CD4-positive, alpha-beta T cell treated with Interleukin-10 for 1 hour (primary cell): Measurements from ENCODE around the gene HSPB9.
A peak's percentile ranks its signal among the peaks of the same experiment; 100 is the strongest.
"Not testable (repeated sequence)": the region's sequence is repeated elsewhere in the genome, so short reads cannot be mapped to it uniquely, and the experiment has no call there.

Source experiments
- DNase-seq: peaks from one replicate; pipeline ENCODE4 v3.0.0-alpha.2; 2020

Gene HSPB9

GRCh38 chr17:42120161-42120769 is 2.3 kb upstream of the HSPB9 start:
- DNase-seq: no peak

GRCh38 chr17:42120770-42121769 is 1.5 kb upstream of the HSPB9 start, which contains the start of gene KAT2A:
KAT2A (minus strand) TSS chr17:42121367; CDS start chr17:42121304, 63 bp downstream.
- peak; percentile 79 for DNase-seq

GRCh38 chr17:42124256-42124655 is 1.7 kb downstream of the HSPB9 start:
- no peak for DNase-seq

GRCh38 chr17:42125565-42125964 is 3.0 kb downstream of the HSPB9 start:
- no peak for DNase-seq

- no peak for DNase-seq
Measured at GRCh38 chr17:42126836-42127235, 4.2 kb downstream of the HSPB9 start.

- DNase-seq: no peak
Measured at GRCh38 chr17:42127414-42127813, 4.8 kb downstream of the HSPB9 start.

GRCh38 chr17:42129109-42129837 is 6.7 kb downstream of the HSPB9 start:
- no peak for DNase-seq

- DNase-seq: no peak
Measured at GRCh38 chr17:42130310-42130936, 7.8 kb downstream of the HSPB9 start.

- DNase-seq: no peak
Measured at GRCh38 chr17:42131232-42131631, 8.6 kb downstream of the HSPB9 start.

- DNase-seq: no peak
Measured at GRCh38 chr17:42131981-42132432, 9.4 kb downstream of the HSPB9 start.

- DNase-seq: peak; percentile 9
Measured at GRCh38 chr17:42132941-42133340, 10.3 kb downstream of the HSPB9 start.

- DNase-seq: peak; percentile 28
Measured at GRCh38 chr17:42133461-42134041, 10.9 kb downstream of the HSPB9 start.

- no peak for DNase-seq
Measured at GRCh38 chr17:42135151-42135550, 12.5 kb downstream of the HSPB9 start.

- no peak for DNase-seq
Measured at GRCh38 chr17:42135664-42136653, 13.4 kb downstream of the HSPB9 start.

- DNase-seq: no peak
Measured at GRCh38 chr17:42136654-42137051, 14.0 kb downstream of the HSPB9 start.

GRCh38 chr17:42138749-42139492 is 16.3 kb downstream of the HSPB9 start:
- DNase-seq: no peak

- DNase-seq: not testable (repeated sequence)
Measured at GRCh38 chr17:42140690-42141089, 18.1 kb downstream of the HSPB9 start.

GRCh38 chr17:42141382-42141781 is 18.8 kb downstream of the HSPB9 start:
- no peak for DNase-seq

- DNase-seq: no peak
Measured at GRCh38 chr17:42142371-42142896, 19.8 kb downstream of the HSPB9 start.

- DNase-seq: not testable (repeated sequence)
Measured at GRCh38 chr17:42143138-42143537, 20.5 kb downstream of the HSPB9 start.
